Thyroid gland (tissue), 4 donors: Measurements from ENCODE around the gene SARNP. TPM values are rescaled to one million over a fixed set of nuclear protein-coding genes. Genes with fewer than 3 reads are reported as not detected.
A peak's percentile ranks its signal among the peaks of the same experiment; 100 is the strongest.

Experiments used
- DNase-seq, 2 donors: peaks; one replicate each; pipeline ENCODE4 v3.0.0-alpha.2; 2019
- H3K27ac ChIP-seq, 3 donors: fragments of 200-600 bp; sonication (generic); 1 replicate in 2 of 3; 2 replicates in 1 of 3; pipeline ENCODE4 v1.5.1; 2016 to 2019; ENCODE audit warnings: mild to moderate bottlenecking in 1 of 3, moderate library complexity in 1 of 3
- H3K27me3 ChIP-seq: fragments of 200-600 bp; sonication (generic); one replicate; pipeline ENCODE4 v1.5.1; 2019
- H3K36me3 ChIP-seq, 2 donors: fragments of 200-600 bp; sonication (generic); one replicate each; pipeline ENCODE4 v1.5.1; 2016 to 2019
- H3K4me1 ChIP-seq, 2 donors: fragments of 200-600 bp; sonication (generic); one replicate each; pipeline ENCODE4 v1.5.1; 2017 to 2019
- H3K4me3 ChIP-seq, 3 donors: fragments of 200-600 bp; sonication (generic); replicated peaks in 1 of 3; 1 replicate in 2 of 3; 2 replicates in 1 of 3; pipeline ENCODE4 v1.5.1; 2016; ENCODE audit warnings: mild to moderate bottlenecking in 1 of 3
- H3K9me3 ChIP-seq: fragments of 200-600 bp; sonication (generic); one replicate; pipeline ENCODE4 v1.5.1; 2017
- CTCF ChIP-seq, 6 experiments: fragments of 200-600 bp in 3 of 6; fragments of 450-650 bp in 3 of 6; sonication (generic) in 3 of 6; IDR thresholded peaks; one replicate each; pipeline ENCODE4 v1.5.1; 2016 to 2019; ENCODE audit warnings: antibody characterized with exemption in 6 of 6, mild to moderate bottlenecking in 2 of 6, inconsistent platforms in 1 of 6, moderate library complexity in 1 of 6
- POLR2A ChIP-seq, 2 donors: fragments of 450-650 bp; IDR thresholded peaks; one replicate each; pipeline ENCODE4 v1.6.1; 2017; ENCODE audit warnings: antibody characterized with exemption in 2 of 2, mild to moderate bottlenecking in 2 of 2, moderate library complexity in 1 of 2
- WGBS, 2 donors: methylation state at CpG; one replicate each; pipeline ENCODE4 v1.1.5; 2017; 5-methylcytosine and 5-hydroxymethylcytosine counted together
- intact Hi-C: fragments of 100-400 bp; cut with DNase I; formaldehyde crosslinking; loops from one replicate; pipeline ENCODE4 v1.15.1; 2023
- total RNA-seq, 4 donors: library from RNA; depleted of rRNA; stranded (reverse); fragments of >200 nt; gene quantifications; one replicate each; pipeline ENCODE4 v1.2.3, GENCODE V29; 2016

The SARNP gene
- total RNA-seq, 4 donors from 2014 or later = 33.6 to 61.0 (median 52.3) TPM

- DNase-seq = peak in 1 of 2 donors; percentile 38
- 44 to 73% methylated on average over 8 to 9 of the region's 9 CpGs for WGBS, 2 donors
Measured at GRCh38 chr12:55720894-55721444, 96.6 kb downstream of the SARNP start.

GRCh38 chr12:55720071-55720564 is 97.4 kb downstream of the SARNP start, which contains the start of gene RDH5:
Gene RDH5 (plus strand): TSS chr12:55720393. CDS start chr12:55721185, 792 bp downstream.
- Histone ChIP-seq H3K4me1 (peaks cover 40 to 62% of the 10 kb centered on the region in 2 donors), H3K36me3 (peaks cover 9 to 12% of the 10 kb centered on the region in 2 donors), H3K9me3 (no peaks in the 10 kb centered on the region), H3K27me3 (no peaks in the 10 kb centered on the region), H3K27ac (peak within 1 kb of the TSS in 2 of 3 donors; percentile 11 to 41), H3K4me3 (no peak within 1 kb of the TSS)
- DNase-seq = no peak
- intact Hi-C loops = no loop called here
- TF ChIP-seq CTCF (IDR thresholded peaks at IDR 0.05) (no peak), POLR2A (IDR thresholded peaks at IDR 0.05) (no peak)
- 77 to 83% methylated on average over 6 of the region's 6 CpGs for WGBS, 2 donors

More at GRCh38 chr12:55720894-55721444, 96.6 kb downstream of the SARNP start:
- TF ChIP-seq POLR2A (IDR thresholded peaks at IDR 0.05) (no peak), CTCF (IDR thresholded peaks at IDR 0.05) (peak in 2 of 6 experiments; percentile 3 to 36)
- intact Hi-C loops = no loop called here
- Histone ChIP-seq H3K36me3 (peaks cover 18 to 19% of the 10 kb centered on the region in 2 donors), H3K9me3 (no peaks in the 10 kb centered on the region), H3K27ac (peak overlapping the region in 1 of 3 donors; percentile 11), H3K4me3 (no peak overlapping the region), H3K4me1 (peaks cover 34 to 62% of the 10 kb centered on the region in 2 donors), H3K27me3 (no peaks in the 10 kb centered on the region)

- peaks cover 36 to 57% of the 10 kb centered on the region in 2 donors for H3K4me1 ChIP-seq
Measured at GRCh38 chr12:55719371-55719770, 98.2 kb downstream of the SARNP start.

GRCh38 chr12:55718624-55719275 is 98.8 kb downstream of the SARNP start:
- no peak overlapping the region for H3K27ac ChIP-seq
- H3K4me3 ChIP-seq = no peak overlapping the region
- TF ChIP-seq CTCF (IDR thresholded peaks at IDR 0.05) = no peak
- TF ChIP-seq POLR2A (IDR thresholded peaks at IDR 0.05) = no peak
- no peaks in the 10 kb centered on the region for H3K27me3 ChIP-seq
- WGBS, 2 donors = 66 to 75% methylated on average over 4 of the region's 4 CpGs
- no peaks in the 10 kb centered on the region for H3K9me3 ChIP-seq
- intact Hi-C loops = no loop called here
- H3K36me3 ChIP-seq = no peaks in the 10 kb centered on the region
- DNase-seq = no peak
- peaks cover 31 to 51% of the 10 kb centered on the region in 2 donors for H3K4me1 ChIP-seq

More at GRCh38 chr12:55719371-55719770, 98.2 kb downstream of the SARNP start:
- WGBS, 2 donors = 81 to 91% methylated on average over 6 to 7 of the region's 7 CpGs
- DNase-seq = no peak
- Histone ChIP-seq H3K9me3 (no peaks in the 10 kb centered on the region), H3K4me3 (no peak overlapping the region), H3K36me3 (peaks cover 4% of the 10 kb centered on the region in 2 donors), H3K27me3 (no peaks in the 10 kb centered on the region), H3K27ac (peak overlapping the region in 2 of 3 donors; percentile 11 to 41)
- intact Hi-C loops = no loop called here
- TF ChIP-seq CTCF (IDR thresholded peaks at IDR 0.05) (no peak), POLR2A (IDR thresholded peaks at IDR 0.05) (no peak)

GRCh38 chr12:55718015-55718414 is 99.5 kb downstream of the SARNP start:
- 35 to 48% methylated on average over 4 of the region's 4 CpGs for WGBS, 2 donors
- Histone ChIP-seq H3K27ac (peak overlapping the region; percentile 3 to 88 (median 20)), H3K36me3 (no peaks in the 10 kb centered on the region), H3K9me3 (no peaks in the 10 kb centered on the region), H3K27me3 (no peaks in the 10 kb centered on the region), H3K4me3 (no peak overlapping the region), H3K4me1 (peaks cover 24 to 43% of the 10 kb centered on the region in 2 donors)
- intact Hi-C loops = no loop called here
- DNase-seq = no peak
- TF ChIP-seq CTCF (IDR thresholded peaks at IDR 0.05) = no peak
- TF ChIP-seq POLR2A (IDR thresholded peaks at IDR 0.05) = no peak
